Measurements from ENCODE around the gene PEAR1.

DNA sequence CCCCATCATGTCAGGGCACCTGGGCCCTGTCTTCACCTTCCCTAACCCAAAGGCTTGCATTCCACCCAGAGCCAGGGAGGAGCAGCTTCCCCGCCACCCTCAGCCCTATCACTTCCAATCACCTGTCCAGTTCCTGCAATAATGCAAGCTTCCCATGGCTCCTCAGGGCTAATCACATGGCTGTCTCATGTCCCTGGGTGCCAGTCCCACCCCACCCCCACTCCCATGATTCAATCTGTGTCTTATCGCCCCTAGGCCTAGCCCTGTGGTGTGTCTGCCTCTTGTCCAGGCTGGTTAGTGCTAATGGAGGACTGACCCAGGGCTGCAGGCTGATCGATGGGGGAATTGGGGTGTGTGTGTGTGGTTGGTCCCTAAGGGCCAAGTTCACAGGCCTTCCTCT lies 11.0 kb upstream of the PEAR1 start:
- TF ChIP-seq, protein P1, sequence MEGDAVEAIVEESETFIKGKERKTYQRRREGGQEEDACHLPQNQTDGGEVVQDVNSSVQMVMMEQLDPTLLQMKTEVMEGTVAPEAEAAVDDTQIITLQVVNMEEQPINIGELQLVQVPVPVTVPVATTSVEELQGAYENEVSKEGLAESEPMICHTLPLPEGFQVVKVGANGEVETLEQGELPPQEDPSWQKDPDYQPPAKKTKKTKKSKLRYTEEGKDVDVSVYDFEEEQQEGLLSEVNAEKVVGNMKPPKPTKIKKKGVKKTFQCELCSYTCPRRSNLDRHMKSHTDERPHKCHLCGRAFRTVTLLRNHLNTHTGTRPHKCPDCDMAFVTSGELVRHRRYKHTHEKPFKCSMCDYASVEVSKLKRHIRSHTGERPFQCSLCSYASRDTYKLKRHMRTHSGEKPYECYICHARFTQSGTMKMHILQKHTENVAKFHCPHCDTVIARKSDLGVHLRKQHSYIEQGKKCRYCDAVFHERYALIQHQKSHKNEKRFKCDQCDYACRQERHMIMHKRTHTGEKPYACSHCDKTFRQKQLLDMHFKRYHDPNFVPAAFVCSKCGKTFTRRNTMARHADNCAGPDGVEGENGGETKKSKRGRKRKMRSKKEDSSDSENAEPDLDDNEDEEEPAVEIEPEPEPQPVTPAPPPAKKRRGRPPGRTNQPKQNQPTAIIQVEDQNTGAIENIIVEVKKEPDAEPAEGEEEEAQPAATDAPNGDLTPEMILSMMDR (IDR thresholded peaks at IDR 0.05; ENCODE audit: low read depth, low read length): no peak
- TF ChIP-seq EZH2phosphoT487 (IDR thresholded peaks at IDR 0.05; ENCODE audit: low read depth): no peak
